Stimulated activated CD4-positive, alpha-beta T cell treated with anti-CD3 and anti-CD28 coated beads, Interleukin-4, amount 100 ng/mL, for 48 hours (primary cell): ENCODE measurements around the gene SLC24A1.

Source experiments
- DNase-seq, 2 donors: peaks; one replicate each; pipeline ENCODE4 v3.0.0-alpha.2; 2020; ENCODE audit warnings: low read depth in 2 of 2

The SLC24A1 gene

GRCh38 chr15:65651831-65652749 is 30.4 kb downstream of the SLC24A1 start:
- no peak for DNase-seq

- no peak for DNase-seq
Observed at GRCh38 chr15:65653341-65653740, 31.6 kb downstream of the SLC24A1 start.

DNA sequence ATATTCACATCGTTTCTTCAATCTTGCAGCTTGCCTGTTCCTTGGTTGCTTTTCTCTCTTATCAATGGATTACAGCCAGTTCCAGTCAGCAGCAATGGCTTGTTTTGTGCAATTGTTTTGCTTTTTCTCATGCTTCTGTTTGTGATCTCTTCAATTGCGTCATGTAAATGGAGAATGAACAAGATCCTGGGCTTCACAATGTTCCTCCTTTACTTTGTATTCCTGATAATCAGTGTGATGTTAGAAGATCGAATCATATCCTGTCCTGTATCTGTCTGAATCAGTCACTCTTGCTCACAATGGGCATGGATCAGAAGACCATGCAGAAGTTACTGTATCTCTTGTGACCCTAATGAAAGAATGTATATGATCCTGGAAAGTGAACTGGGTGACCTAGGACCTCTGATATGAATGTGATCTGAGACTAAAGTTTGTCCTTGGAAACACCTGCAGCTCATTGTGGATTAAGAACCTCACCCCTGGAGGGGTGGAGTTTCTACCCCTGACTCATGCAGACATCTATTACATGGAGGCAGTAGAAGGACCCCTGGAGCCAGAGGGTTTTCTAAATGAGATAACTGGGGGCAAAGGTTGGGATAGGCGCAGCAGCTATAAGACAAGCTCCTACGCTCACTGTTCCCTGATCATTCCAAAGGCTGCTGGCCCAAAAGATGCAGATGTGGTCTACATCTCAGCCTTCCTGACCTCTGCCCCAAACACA is 32.2 kb downstream of the SLC24A1 start:
- DNase-seq: no peak

- no peak for DNase-seq
Observed at GRCh38 chr15:65655026-65655425, 33.3 kb downstream of the SLC24A1 start.

- no peak for DNase-seq
Observed at GRCh38 chr15:65655457-65655856, 33.7 kb downstream of the SLC24A1 start.

GRCh38 chr15:65659502-65660052 is 37.8 kb downstream of the SLC24A1 start:
- no peak for DNase-seq

DNA sequence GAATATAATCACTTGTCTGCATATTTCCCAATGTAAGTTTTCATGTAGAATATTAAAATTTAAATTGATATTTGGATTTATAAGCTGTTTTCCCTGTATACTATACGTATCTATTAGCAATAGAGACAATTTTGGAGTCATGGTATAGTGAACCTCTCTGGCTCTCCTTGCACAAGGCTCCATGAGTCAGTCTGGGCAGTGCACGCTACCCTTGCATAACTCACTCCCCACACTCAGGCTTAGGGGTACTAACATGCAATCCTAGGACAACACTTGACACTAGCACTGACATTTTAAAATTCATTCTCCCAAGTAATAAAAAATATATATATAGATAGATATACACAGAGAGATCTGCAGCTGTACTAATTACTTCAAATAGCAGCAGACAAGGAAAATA is 39.2 kb downstream of the SLC24A1 start:
- DNase-seq: no peak

DNA sequence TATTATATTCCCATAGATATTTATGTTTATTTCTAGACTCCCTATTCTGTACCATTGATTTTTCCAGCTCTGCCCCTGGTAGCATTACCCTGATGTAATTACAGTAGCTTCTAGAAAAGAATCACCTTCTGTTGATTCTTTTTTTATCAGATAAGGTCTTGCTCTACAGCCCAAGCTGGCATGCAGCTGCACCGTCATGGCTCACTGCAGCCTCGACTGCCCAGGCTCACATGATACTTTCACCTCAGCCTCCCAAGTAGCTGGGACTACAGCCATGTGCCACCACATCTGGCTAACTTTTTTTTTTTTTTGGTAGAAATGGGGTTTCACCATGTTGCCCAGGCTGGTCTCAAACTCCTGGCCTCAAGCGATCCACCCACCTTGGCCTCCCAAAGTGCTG is 41.8 kb downstream of the SLC24A1 start:
- DNase-seq: no peak

GRCh38 chr15:65666257-65666656 is 44.5 kb downstream of the SLC24A1 start:
- no peak for DNase-seq

DNA sequence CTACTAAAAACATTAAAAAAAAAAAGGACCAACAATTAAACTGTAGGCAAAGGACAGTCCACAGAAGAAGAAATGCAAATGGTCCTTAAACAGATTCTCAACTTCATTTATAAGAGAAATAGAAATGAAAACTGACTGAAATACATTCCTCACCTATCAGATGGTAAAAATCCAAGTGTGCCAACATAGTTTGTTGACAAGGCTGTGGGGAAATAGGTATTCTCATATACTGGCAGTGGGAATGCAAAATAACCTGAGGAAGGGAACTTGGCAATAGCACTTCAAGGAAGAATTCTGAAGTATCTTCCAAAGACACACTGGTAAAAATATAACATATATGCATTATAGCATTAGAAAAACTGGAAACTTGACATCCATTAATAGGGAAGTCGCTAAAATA is 53.8 kb downstream of the SLC24A1 start:
- no peak for DNase-seq

DNA sequence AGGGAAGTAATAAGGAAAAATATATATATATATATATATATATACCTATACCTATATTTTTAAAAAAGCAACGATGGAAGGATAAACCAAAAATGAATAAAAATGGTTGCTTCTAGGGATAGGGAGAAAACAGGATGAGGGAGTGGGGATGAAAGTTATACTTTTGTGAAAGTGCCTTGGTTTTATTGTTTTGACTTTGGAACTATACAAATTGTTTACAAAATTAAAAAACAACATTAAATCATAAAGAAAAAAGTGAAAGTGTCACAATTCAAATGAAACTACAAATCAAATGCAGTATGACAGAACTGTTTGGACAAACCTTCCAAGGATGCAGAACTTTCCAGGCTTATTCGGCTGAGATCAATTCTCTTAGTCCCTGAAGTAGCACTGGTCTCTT is 54.4 kb downstream of the SLC24A1 start:
- no peak for DNase-seq

- no peak for DNase-seq
Observed at GRCh38 chr15:65680544-65680943, 58.8 kb downstream of the SLC24A1 start.

GRCh38 chr15:65682404-65682911 is 60.7 kb downstream of the SLC24A1 start:
- DNase-seq: no peak

- no peak for DNase-seq
Observed at GRCh38 chr15:65688462-65688861, 66.7 kb downstream of the SLC24A1 start.

GRCh38 chr15:65690173-65690572 is 68.4 kb downstream of the SLC24A1 start:
- no peak for DNase-seq

- DNase-seq: no peak
Observed at GRCh38 chr15:65690778-65691177, 69.0 kb downstream of the SLC24A1 start.

DNA sequence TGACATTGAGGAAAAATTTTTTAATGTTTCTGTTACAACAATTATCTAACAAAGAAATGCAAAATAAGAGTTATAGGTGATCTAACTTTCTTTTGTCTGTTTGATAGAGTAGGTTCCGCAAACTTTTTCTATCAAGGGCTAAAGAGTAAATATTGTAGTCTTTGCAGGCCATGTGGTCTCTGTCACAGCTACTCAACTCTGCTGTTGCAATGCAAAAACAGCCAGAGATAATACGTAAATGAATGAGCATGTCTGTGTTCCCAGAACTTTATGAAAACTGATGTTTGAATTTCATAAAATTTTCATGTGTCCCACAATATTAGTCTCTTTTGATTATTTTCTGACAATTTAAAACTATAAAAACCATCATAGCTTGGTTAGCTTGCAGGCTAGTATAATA is 73.3 kb downstream of the SLC24A1 start:
- no peak for DNase-seq
